Spinal cord (tissue), 10 donors: Measurements from ENCODE around the gene TEX19. TPM values are rescaled to one million over a fixed set of nuclear protein-coding genes. Genes with fewer than 3 reads are reported as not detected.
"Not testable (repeated sequence)": the region's sequence is repeated elsewhere in the genome, so short reads cannot be mapped to it uniquely, and the experiment has no call there.

Source experiments
- DNase-seq, 6 donors: peaks; one replicate each; pipeline versions ENCODE4 v3.0.0 to v3.0.0-alpha.2; 2013 to 2015; ENCODE audit warnings: low spot score in 6 of 6, low read depth in 4 of 6
- H3K27ac ChIP-seq: one replicate; pipeline ENCODE4 v1.5.1; 2013; ENCODE audit warnings: low read depth, low read length, control low read depth
- H3K27me3 ChIP-seq: one replicate; pipeline ENCODE4 v1.6.1; 2013; ENCODE audit warnings: low read length; ENCODE audit not compliant: control insufficient read depth, insufficient read depth
- H3K36me3 ChIP-seq: one replicate; pipeline ENCODE4 v1.6.1; 2013; ENCODE audit warnings: low read length; ENCODE audit not compliant: control insufficient read depth, insufficient read depth
- H3K4me1 ChIP-seq: one replicate; pipeline ENCODE4 v1.6.1; 2013; ENCODE audit warnings: low read length; ENCODE audit not compliant: control insufficient read depth, insufficient read depth
- H3K4me3 ChIP-seq: one replicate; pipeline ENCODE4 v1.5.1; 2013; ENCODE audit warnings: low read depth, low read length, control low read depth
- H3K9me3 ChIP-seq: one replicate; pipeline ENCODE4 v1.6.1; 2013; ENCODE audit warnings: low read length; ENCODE audit not compliant: control insufficient read depth, insufficient read depth
- WGBS: methylation state at CpG from one replicate; pipeline ENCODE4 v1.1.5; 2013; ENCODE audit warnings: missing lambda C conversion rate; ENCODE audit not compliant: insufficient coverage; 5-methylcytosine and 5-hydroxymethylcytosine counted together
- polyA plus RNA-seq, 2 donors: library from polyadenylated mRNA; unstranded; fragments of 120-200 nt; gene quantifications; one replicate each; pipeline ENCODE4 v1.2.1, GENCODE V29; 2013; ENCODE audit not compliant: insufficient read length in 2 of 2
- total RNA-seq, 2 donors: library from RNA; depleted of rRNA in 1 of 2; stranded (reverse); fragments of 120-200 nt in 1 of 2; fragments of >200 nt in 1 of 2; gene quantifications; one replicate each; pipeline versions ENCODE4 v1.2.3 to v1.2.4, GENCODE V29; 2013 to 2014
- donor health status: healthy.

The TEX19 gene
- total and polyA plus RNA-seq, 4 donors: not detected

DNA sequence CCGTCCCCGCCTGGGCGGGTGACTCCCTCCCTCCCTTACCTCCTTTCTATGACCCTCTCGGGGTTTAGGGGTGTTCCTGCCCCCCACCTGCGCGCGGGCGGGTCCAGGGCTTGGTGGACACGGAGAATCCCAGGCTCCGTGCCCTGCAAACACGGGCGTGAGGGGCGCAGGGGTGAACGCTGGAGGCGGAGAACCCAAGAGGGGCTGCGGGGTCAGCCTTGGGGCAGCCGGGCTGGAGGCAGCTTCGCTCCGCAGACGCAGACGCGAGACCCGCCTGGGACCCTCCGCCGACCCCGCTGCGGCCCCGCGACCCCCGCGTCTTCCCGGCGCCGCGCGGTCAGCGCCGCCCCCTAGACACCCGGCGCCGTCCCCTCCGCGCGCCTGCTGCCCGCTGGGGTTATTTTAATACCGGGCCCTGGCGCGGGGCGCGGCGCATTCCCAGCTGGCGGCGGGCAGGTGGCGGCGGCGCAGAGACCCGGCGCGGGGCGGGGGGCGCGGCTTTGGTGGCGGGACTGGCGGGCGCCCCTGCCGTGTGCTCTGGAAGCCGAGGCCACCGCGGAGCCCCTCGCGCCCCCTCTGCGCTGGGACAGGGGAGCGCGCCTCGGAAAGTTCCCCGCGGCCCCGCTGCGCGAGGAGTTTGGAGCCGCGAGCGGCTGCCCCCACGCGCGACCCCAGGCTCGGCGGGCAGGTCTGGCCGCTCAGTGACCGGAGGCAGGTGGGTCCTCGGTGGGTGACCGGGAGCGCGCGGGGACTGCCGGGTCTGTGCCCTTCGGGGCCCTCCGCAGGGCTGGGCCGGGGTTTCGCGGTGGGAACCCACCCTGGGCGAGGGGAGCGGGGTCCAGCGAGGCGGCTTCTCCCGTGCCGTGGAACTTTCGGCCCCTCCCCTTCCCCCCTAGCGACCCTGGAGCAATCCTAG is 12.5 kb downstream of the TEX19 start, which contains the start of gene UTS2R:
Gene UTS2R, plus strand, starts transcription at position 433 of the 916 bp plus-strand sequence. CDS start 2,560 bp downstream, outside the sequence.
- no peak within 1 kb of the TSS for H3K27ac ChIP-seq
- peaks cover 52% of the 10 kb centered on the region for H3K27me3 ChIP-seq
- peaks cover 3% of the 10 kb centered on the region for H3K36me3 ChIP-seq
- DNase-seq: no peak
- WGBS: 3% methylated on average over 104 of the region's 109 CpGs
- no peak within 1 kb of the TSS for H3K4me3 ChIP-seq
- peaks cover 18% of the 10 kb centered on the region for H3K4me1 ChIP-seq
- H3K9me3 ChIP-seq: no peaks in the 10 kb centered on the region

- H3K27me3 ChIP-seq: peaks cover 52% of the 10 kb centered on the region
- WGBS: 46% methylated on average over 40 of the region's 41 CpGs
- peaks cover 3% of the 10 kb centered on the region for H3K36me3 ChIP-seq
- no peak overlapping the region for H3K27ac ChIP-seq
- no peaks in the 10 kb centered on the region for H3K9me3 ChIP-seq
- H3K4me1 ChIP-seq: peaks cover 18% of the 10 kb centered on the region
- DNase-seq: no peak
- H3K4me3 ChIP-seq: no peak overlapping the region
These were observed 13.4 kb downstream of the TEX19 start for GRCh38 chr17:82372249-82373071.

GRCh38 chr17:82373072-82373452 is 14.0 kb downstream of the TEX19 start:
- not testable (repeated sequence) for H3K27ac ChIP-seq, H3K36me3 ChIP-seq, DNase-seq, H3K9me3 ChIP-seq, H3K4me3 ChIP-seq
- peaks cover 19% of the 10 kb centered on the region for H3K4me1 ChIP-seq
- H3K27me3 ChIP-seq: peaks cover 52% of the 10 kb centered on the region
- 92% methylated on average over 7 of the region's 10 CpGs for WGBS

- DNase-seq: no peak
- Histone ChIP-seq H3K36me3 (peaks cover 3% of the 10 kb centered on the region), H3K27me3 (peaks cover 52% of the 10 kb centered on the region), H3K4me3 (no peak overlapping the region), H3K27ac (no peak overlapping the region), H3K4me1 (peaks cover 26% of the 10 kb centered on the region), H3K9me3 (no peaks in the 10 kb centered on the region)
- 84% methylated on average over 34 of the region's 37 CpGs for WGBS
These were observed 14.9 kb downstream of the TEX19 start for GRCh38 chr17:82373731-82374625.

GRCh38 chr17:82374626-82375331 is 15.7 kb downstream of the TEX19 start:
- no peak overlapping the region for H3K27ac ChIP-seq
- WGBS: 27% methylated on average over 79 of the region's 79 CpGs
- peaks cover 46% of the 10 kb centered on the region for H3K27me3 ChIP-seq
- no peak overlapping the region for H3K4me3 ChIP-seq
- DNase-seq: peak in 2 of 6 donors; percentile 29 to 40
- peaks cover 30% of the 10 kb centered on the region for H3K4me1 ChIP-seq
- no peaks in the 10 kb centered on the region for H3K9me3 ChIP-seq
- H3K36me3 ChIP-seq: peaks cover 3% of the 10 kb centered on the region

DNA sequence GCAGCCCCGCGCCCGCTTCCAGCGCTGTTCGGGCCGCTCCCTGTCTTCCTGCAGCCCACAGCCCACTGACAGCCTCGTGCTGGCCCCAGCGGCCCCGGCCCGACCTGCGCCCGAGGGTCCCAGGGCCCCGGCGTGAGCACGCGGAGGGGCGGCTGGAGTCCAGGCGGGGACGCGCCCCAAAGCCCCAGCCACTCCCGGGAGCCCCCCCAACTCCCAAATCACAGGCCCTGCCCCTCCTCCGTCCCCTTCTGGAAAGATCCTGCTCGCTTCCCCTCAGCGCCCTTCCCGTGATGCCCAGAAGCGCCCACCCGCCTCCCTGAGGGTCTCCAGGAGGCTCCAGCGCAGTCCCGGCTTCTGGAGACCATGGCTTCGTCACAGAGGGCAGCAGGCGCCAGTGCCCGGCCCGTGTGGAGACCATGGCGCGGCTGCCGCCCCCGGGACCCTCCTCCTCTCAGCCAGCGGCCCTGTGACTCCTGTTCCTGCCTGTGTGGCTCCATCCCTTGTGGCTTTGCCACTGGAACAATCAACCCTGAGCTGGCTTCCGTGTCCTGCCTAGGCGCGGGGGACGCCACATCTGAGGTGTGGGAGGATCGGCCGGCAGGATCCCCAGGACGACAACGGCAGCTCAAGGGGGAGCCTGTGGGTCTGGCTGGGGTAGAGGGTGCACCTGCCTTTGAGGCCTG is 16.5 kb downstream of the TEX19 start:
- DNase-seq: no peak
- Histone ChIP-seq H3K9me3 (no peaks in the 10 kb centered on the region), H3K4me3 (no peak overlapping the region), H3K36me3 (peaks cover 3% of the 10 kb centered on the region), H3K4me1 (peaks cover 32% of the 10 kb centered on the region), H3K27ac (no peak overlapping the region), H3K27me3 (peaks cover 46% of the 10 kb centered on the region)
- 59% methylated on average over 46 of the region's 46 CpGs for WGBS

GRCh38 chr17:82376042-82376730 is 17.1 kb downstream of the TEX19 start:
- H3K4me1 ChIP-seq: peaks cover 25% of the 10 kb centered on the region
- 76% methylated on average over 14 of the region's 16 CpGs for WGBS
- DNase-seq: no peak
- no peak overlapping the region for H3K27ac ChIP-seq
- no peak overlapping the region for H3K4me3 ChIP-seq
- H3K9me3 ChIP-seq: no peaks in the 10 kb centered on the region
- peaks cover 3% of the 10 kb centered on the region for H3K36me3 ChIP-seq
- peaks cover 42% of the 10 kb centered on the region for H3K27me3 ChIP-seq

DNA sequence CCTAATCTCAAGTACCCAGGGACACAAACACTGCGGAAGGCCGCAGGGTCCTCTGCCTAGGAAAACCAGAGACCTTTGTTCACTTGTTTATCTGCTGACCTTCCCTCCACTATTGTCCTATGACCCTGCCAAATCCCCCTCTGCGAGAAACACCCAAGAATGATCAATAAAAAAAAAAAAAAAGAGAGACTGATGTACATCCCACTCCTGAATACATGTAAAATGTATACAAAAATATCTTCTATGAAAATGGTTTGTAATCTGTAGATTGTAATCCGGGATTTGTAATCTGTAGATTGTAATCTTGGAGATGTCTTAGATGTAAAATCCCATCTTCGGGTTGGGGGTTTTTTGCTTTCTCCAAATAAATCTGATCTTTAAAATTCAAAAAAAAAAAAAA is 18.2 kb downstream of the TEX19 start:
- DNase-seq, H3K27ac ChIP-seq, H3K36me3 ChIP-seq, H3K4me3 ChIP-seq, H3K9me3 ChIP-seq: not testable (repeated sequence)
- Histone ChIP-seq H3K4me1 (peaks cover 18% of the 10 kb centered on the region), H3K27me3 (peaks cover 35% of the 10 kb centered on the region)
- no CpG with 5 or more reads among the region's 5 CpGs for WGBS
